GM23248 (cell line): ENCODE results near the gene PAQR5. TPM values are rescaled to one million over a fixed set of nuclear protein-coding genes. Genes with fewer than 3 reads are reported as not detected.

Source experiments
- DNase-seq: peaks from one replicate; pipeline ENCODE4 v3.0.0-alpha.2; 2015
- H2AFZ ChIP-seq: fragments of 200-600 bp; sonication (generic); 2 replicates; pipeline ENCODE4 v1.6.1; 2016; ENCODE audit warnings: antibody characterized with exemption
- H3F3A ChIP-seq: fragments of 200-600 bp; sonication (generic); 2 replicates; pipeline ENCODE4 v1.6.1; 2016; ENCODE audit warnings: mild to moderate bottlenecking, antibody characterized with exemption, mixed run types; ENCODE audit not compliant: insufficient read depth
- H3K27ac ChIP-seq: fragments of 200-600 bp; sonication (generic); 2 replicates; pipeline ENCODE4 v1.5.1; 2016; ENCODE audit warnings: mild to moderate bottlenecking
- H3K27me3 ChIP-seq: fragments of 200-600 bp; sonication (generic); replicated peaks from 2 replicates; pipeline ENCODE4 v1.6.1; 2016; ENCODE audit warnings: mild to moderate bottlenecking; ENCODE audit not compliant: insufficient read depth
- H3K36me3 ChIP-seq: fragments of 200-600 bp; sonication (generic); 2 replicates; pipeline ENCODE4 v1.6.1; 2016; ENCODE audit warnings: low read depth, mild to moderate bottlenecking
- H3K4me1 ChIP-seq: fragments of 200-600 bp; sonication (generic); 2 replicates; pipeline ENCODE4 v1.6.1; 2016; ENCODE audit warnings: mild to moderate bottlenecking; ENCODE audit not compliant: insufficient read depth
- H3K4me2 ChIP-seq: fragments of 200-600 bp; sonication (generic); one replicate; pipeline ENCODE4 v1.6.1; 2016; ENCODE audit warnings: mild to moderate bottlenecking; ENCODE audit not compliant: unreplicated experiment
- H3K4me3 ChIP-seq: fragments of 200-600 bp; sonication (generic); 2 replicates; pipeline ENCODE4 v1.5.1; 2016; ENCODE audit warnings: mild to moderate bottlenecking
- H3K79me2 ChIP-seq: fragments of 200-600 bp; sonication (generic); 2 replicates; pipeline ENCODE4 v1.6.1; 2016; ENCODE audit warnings: mild to moderate bottlenecking; ENCODE audit not compliant: insufficient read depth
- H3K9ac ChIP-seq: fragments of 200-600 bp; sonication (generic); 2 replicates; pipeline ENCODE4 v1.6.1; 2016; ENCODE audit warnings: mild to moderate bottlenecking
- H3K9me2 ChIP-seq: fragments of 200-600 bp; sonication (generic); 2 replicates; pipeline ENCODE4 v1.6.1; 2016; ENCODE audit warnings: mixed run types, mild to moderate bottlenecking, moderate library complexity; ENCODE audit not compliant: insufficient read depth
- H3K9me3 ChIP-seq: fragments of 200-600 bp; sonication (generic); one replicate; pipeline ENCODE4 v1.6.1; 2017; ENCODE audit warnings: low read depth
- H4K20me1 ChIP-seq: fragments of 200-600 bp; sonication (generic); 2 replicates; pipeline ENCODE4 v1.6.0; 2016; ENCODE audit not compliant: insufficient read depth
- EZH2 ChIP-seq: fragments of 200-600 bp; sonication (generic); IDR thresholded peaks from 2 replicates; pipeline ENCODE4 v1.6.1; 2018; ENCODE audit warnings: antibody characterized with exemption, mild to moderate bottlenecking; ENCODE audit not compliant: insufficient read depth, poor library complexity, severe bottlenecking
- EZH2phosphoT487 ChIP-seq: fragments of 200-600 bp; sonication (generic); IDR thresholded peaks from 2 replicates; pipeline ENCODE4 v1.6.1; 2018; ENCODE audit warnings: antibody characterized with exemption, moderate library complexity, mild to moderate bottlenecking, low read depth; ENCODE audit not compliant: insufficient read depth
- WGBS, 2 experiments: methylation state at CpG; one replicate each; pipeline ENCODE4 v1.1.6; 2015 to 2017; ENCODE audit warnings: low lambda C conversion rate in 2 of 2, low coverage in 1 of 2; ENCODE audit errors: missing lambda C conversion rate in 2 of 2; 5-methylcytosine and 5-hydroxymethylcytosine counted together
- in situ Hi-C: fragments of 300-500 bp; cut with MboI; formaldehyde crosslinking; loops from 2 replicates; pipeline ENCODE4 v1.15.0; 2020
- polyA plus RNA-seq: library from polyadenylated mRNA; unstranded; fragments of >200 nt; fragmentation: Nextera tagmentation; extraction: Ambion mirVana; gene quantifications from 2 replicates; pipeline ENCODE4 v1.2.1, GENCODE V29; 2016
- total RNA-seq: library from RNA; depleted of rRNA; stranded (reverse); fragments of >200 nt; shearing (Covaris generic); gene quantifications from 2 replicates; pipeline ENCODE4 v1.2.3, GENCODE V29; 2014

PAQR5 gene
- total and polyA plus RNA-seq, 2 experiments from 2014 or later: 3.8 to 5.7 TPM

DNA sequence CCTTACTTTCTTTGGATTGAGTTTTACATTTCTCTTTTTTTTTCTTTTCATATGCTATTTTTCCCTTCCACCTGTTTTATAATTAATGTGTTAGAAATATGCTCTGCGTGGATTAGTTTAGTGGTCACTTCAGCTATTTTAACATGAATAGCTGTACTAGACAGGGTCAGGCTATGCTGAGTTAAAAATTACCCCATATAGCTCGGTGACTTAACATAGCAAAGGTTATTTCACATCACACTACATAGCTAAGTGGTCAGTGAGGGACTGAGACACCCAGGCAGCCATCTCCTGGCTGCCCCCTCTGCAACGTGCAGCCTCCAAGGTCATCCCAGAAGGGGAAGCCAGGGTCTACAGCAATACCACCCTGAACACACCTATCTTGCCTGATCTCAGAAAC is 68.5 kb downstream of the PAQR5 start:
- Histone ChIP-seq H3K4me2 (no peak overlapping the region), H3K9me2 (no peaks in the 10 kb centered on the region), H3F3A (no peaks in the 10 kb centered on the region), H3K4me1 (no peaks in the 10 kb centered on the region), H3K27me3 (no peaks in the 10 kb centered on the region), H3K9ac (no peak overlapping the region), H2AFZ (no peak overlapping the region), H3K4me3 (no peak overlapping the region), H3K9me3 (no peaks in the 10 kb centered on the region), H3K36me3 (no peaks in the 10 kb centered on the region), H3K27ac (no peak overlapping the region), H4K20me1 (no peaks in the 10 kb centered on the region), H3K79me2 (no peaks in the 10 kb centered on the region)
- TF ChIP-seq EZH2phosphoT487 (no peak), EZH2 (no peak)
- WGBS, 2 experiments: 55 to 62% methylated on average over 3 of the region's 3 CpGs
- no peak for DNase-seq
- in situ Hi-C loops: no loop called here

DNA sequence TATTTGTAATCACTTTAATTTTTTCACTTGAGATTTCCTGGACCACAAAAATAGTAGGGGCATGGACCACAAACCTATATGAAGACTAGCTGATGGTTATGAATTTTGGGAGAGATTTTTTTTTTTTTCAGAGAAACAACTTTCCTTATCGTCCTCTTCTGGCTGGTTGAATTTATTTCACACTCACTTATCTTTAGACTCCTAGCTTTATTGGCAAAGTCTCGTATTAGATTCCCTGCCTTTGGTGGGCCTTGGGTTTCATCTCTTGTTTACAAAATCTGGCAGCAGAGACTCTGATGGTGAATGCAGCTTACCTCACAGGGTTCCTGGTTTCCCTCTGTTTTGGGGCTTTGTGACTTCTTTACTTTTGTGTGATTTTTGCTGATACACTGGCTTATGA is 70.9 kb downstream of the PAQR5 start:
- WGBS, 2 experiments: 88 to 90% methylated on average over 2 of the region's 2 CpGs
- H3K27me3 ChIP-seq: no peaks in the 10 kb centered on the region
- no peaks in the 10 kb centered on the region for H3F3A ChIP-seq
- no peak overlapping the region for H3K4me2 ChIP-seq
- no peaks in the 10 kb centered on the region for H4K20me1 ChIP-seq
- no peak overlapping the region for H3K27ac ChIP-seq
- no peaks in the 10 kb centered on the region for H3K4me1 ChIP-seq
- no peaks in the 10 kb centered on the region for H3K9me3 ChIP-seq
- H3K4me3 ChIP-seq: no peak overlapping the region
- in situ Hi-C loops: no loop called here
- H3K9ac ChIP-seq: no peak overlapping the region
- TF ChIP-seq EZH2phosphoT487 (no peak), EZH2 (no peak)
- H3K9me2 ChIP-seq: no peaks in the 10 kb centered on the region
- H2AFZ ChIP-seq: no peak overlapping the region
- no peak for DNase-seq
- H3K36me3 ChIP-seq: no peaks in the 10 kb centered on the region
- H3K79me2 ChIP-seq: no peaks in the 10 kb centered on the region

DNA sequence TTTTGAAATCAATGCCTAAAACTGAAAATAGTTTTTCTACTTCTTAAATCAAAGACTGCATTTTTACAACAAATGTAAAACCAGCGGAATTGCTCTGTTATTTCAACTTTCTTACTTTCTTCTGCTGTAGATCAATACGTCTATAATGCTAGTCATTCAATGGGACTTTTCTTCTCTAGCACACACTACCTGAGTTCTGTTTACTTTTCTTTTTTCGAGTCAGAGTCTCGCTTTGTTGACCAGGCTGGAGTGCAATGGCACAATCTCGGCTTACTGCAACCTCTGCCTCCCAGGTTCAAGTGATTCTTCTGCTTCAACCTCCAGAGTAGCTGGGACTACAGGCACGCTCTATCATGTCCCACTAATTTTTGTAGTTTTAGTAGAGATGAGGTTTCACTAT is 74.7 kb downstream of the PAQR5 start:
- H3F3A ChIP-seq: no peaks in the 10 kb centered on the region
- no peaks in the 10 kb centered on the region for H3K9me2 ChIP-seq
- in situ Hi-C loops: no loop called here
- no peaks in the 10 kb centered on the region for H3K4me1 ChIP-seq
- no peaks in the 10 kb centered on the region for H3K9me3 ChIP-seq
- H4K20me1 ChIP-seq: no peaks in the 10 kb centered on the region
- no peaks in the 10 kb centered on the region for H3K27me3 ChIP-seq
- DNase-seq: no peak
- H3K4me3 ChIP-seq: no peak overlapping the region
- H3K79me2 ChIP-seq: no peaks in the 10 kb centered on the region
- H2AFZ ChIP-seq: no peak overlapping the region
- no peak overlapping the region for H3K27ac ChIP-seq
- 79 to 81% methylated on average over 6 of the region's 6 CpGs for WGBS, 2 experiments
- TF ChIP-seq EZH2 (no peak), EZH2phosphoT487 (no peak)
- H3K4me2 ChIP-seq: no peak overlapping the region
- H3K9ac ChIP-seq: no peak overlapping the region
- H3K36me3 ChIP-seq: no peaks in the 10 kb centered on the region

DNA sequence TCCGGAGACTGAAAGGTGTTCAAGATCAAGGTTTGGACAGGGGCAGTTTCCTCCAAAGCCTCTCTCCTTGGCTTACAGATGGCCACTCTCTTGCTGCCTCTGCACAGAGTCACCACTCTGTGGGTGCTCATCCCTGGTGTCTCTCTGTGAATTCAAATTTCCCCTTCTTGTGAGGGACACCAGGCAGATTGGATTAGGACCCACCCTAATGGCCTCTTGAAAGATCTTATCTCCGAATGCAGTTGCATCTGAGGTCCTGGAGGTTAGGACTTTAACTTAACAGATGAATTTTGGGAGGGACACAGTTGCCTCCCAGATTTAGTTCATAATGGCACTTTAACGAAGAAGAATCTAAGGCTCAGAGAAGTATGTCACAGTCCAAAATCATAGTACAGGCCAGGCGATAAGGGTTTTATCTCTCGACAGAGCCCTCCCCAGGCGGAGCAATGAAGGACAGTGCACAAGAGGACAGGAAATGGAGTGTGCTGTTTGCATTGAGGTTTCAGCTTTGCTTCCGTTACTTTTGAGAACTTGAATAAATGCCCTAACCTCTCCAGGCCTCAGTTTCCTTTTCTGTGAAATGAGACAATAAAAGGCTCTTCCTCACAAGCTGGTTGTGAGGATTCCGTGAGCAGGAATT is 76.6 kb downstream of the PAQR5 start:
- Histone ChIP-seq H3K79me2 (no peaks in the 10 kb centered on the region), H3F3A (no peaks in the 10 kb centered on the region), H3K27me3 (no peaks in the 10 kb centered on the region), H3K9me2 (no peaks in the 10 kb centered on the region), H3K9ac (no peak overlapping the region), H2AFZ (no peak overlapping the region), H3K4me3 (no peak overlapping the region), H3K4me1 (no peaks in the 10 kb centered on the region), H3K9me3 (no peaks in the 10 kb centered on the region), H3K36me3 (no peaks in the 10 kb centered on the region), H3K4me2 (no peak overlapping the region), H3K27ac (no peak overlapping the region), H4K20me1 (no peaks in the 10 kb centered on the region)
- DNase-seq: no peak
- TF ChIP-seq EZH2phosphoT487 (no peak), EZH2 (no peak)
- WGBS, 2 experiments: 80% methylated on average over 8 of the region's 8 CpGs
- in situ Hi-C loops: loop anchor here (25.0 kb wide), 1 partner anchor 313 kb away; no protein-coding TSS in a partner anchor
